Brain microvascular endothelial cell (primary cell): Measurements from ENCODE around the gene FIBCD1.

ENCODE experiments used
- DNase-seq: peaks from one replicate; pipeline ENCODE4 v3.0.0-alpha.2; 2020
- H3K27ac ChIP-seq: fragments of 250-450 bp; sonication (Bioruptor Pico); 2 replicates; pipeline ENCODE4 v1.5.1; 2020; ENCODE audit warnings: mild to moderate bottlenecking, moderate library complexity
- H3K27me3 ChIP-seq: fragments of 250-450 bp; sonication (Bioruptor Pico); replicated peaks from 2 replicates; pipeline ENCODE4 v1.5.1; 2020; ENCODE audit warnings: mild to moderate bottlenecking
- H3K36me3 ChIP-seq: fragments of 250-450 bp; sonication (Bioruptor Pico); replicated peaks from 2 replicates; pipeline ENCODE4 v1.5.1; 2020; ENCODE audit warnings: mild to moderate bottlenecking
- H3K4me3 ChIP-seq: 2 replicates; pipeline ENCODE4 v1.5.1; 2011; ENCODE audit warnings: low read depth, mild to moderate bottlenecking, control low read depth, low read length, moderate library complexity
- in situ Hi-C: cut with HindIII; loops from 2 replicates; pipeline ENCODE4 v1.10.0; 2017; ENCODE audit warnings: low sequenced_read_pairs, low pct_ligation_motif_present
- TF ChIP-seq, protein P1 (sequence below): IDR thresholded peaks from 2 replicates; pipeline ENCODE4 v1.5.1; 2011; ENCODE audit warnings: low read depth, mild to moderate bottlenecking, moderate library complexity, low read length, control low read depth, inconsistent platforms; ENCODE audit errors: missing control alignments

FIBCD1 gene

GRCh38 chr9:130871395-130872062 is 67.5 kb downstream of the FIBCD1 start:
- DNase-seq = no peak
- TF ChIP-seq, protein P1, sequence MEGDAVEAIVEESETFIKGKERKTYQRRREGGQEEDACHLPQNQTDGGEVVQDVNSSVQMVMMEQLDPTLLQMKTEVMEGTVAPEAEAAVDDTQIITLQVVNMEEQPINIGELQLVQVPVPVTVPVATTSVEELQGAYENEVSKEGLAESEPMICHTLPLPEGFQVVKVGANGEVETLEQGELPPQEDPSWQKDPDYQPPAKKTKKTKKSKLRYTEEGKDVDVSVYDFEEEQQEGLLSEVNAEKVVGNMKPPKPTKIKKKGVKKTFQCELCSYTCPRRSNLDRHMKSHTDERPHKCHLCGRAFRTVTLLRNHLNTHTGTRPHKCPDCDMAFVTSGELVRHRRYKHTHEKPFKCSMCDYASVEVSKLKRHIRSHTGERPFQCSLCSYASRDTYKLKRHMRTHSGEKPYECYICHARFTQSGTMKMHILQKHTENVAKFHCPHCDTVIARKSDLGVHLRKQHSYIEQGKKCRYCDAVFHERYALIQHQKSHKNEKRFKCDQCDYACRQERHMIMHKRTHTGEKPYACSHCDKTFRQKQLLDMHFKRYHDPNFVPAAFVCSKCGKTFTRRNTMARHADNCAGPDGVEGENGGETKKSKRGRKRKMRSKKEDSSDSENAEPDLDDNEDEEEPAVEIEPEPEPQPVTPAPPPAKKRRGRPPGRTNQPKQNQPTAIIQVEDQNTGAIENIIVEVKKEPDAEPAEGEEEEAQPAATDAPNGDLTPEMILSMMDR = no peak
- Histone ChIP-seq H3K27ac (no peak overlapping the region), H3K27me3 (no peaks in the 10 kb centered on the region), H3K36me3 (peaks cover 86% of the 10 kb centered on the region), H3K4me3 (no peak overlapping the region)
- in situ Hi-C loops = loop anchor here (25.0 kb wide), 1 partner anchor 159 kb away; no protein-coding TSS in a partner anchor

DNA sequence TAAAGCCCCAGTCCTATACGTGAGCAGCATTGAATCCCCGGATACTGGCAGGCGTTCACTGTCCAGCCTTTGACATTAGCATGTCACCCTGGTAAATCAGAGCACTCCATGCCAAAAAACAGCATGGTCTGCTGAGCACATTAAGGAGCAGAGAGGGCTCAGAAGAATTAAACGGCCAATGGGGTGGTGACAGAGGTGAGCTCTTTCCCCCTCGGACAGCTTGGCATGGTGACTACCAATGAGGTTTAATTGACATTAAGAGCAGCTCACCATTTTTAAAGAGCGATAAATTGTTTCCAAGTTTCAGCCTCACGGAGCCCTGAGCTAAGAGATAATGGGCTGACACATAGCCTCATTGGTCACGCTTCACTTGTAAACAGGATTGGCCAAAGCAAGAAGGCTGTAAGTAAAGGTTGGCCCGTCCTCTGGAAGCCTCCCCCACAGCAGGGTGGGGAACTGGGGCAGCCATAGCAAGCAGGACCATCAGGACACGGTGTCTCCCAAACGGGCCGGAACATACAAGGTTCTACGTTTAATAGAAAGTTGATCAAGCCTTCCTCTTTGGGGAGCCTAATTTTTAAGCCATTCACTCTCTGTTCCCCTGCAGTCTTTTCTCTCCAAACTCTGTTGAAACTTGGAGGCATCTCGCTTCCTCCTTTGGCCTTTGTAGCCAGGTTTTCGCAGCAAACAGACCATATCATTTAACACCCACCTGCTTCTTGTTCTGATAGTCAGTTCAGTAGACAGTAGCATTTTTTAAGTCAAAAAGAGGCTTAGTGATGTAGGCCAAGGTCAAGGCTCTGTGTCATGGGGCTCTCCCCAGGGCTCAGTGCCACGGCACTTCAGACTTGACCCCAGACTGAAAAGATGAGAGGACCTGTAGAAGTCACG is 68.3 kb downstream of the FIBCD1 start:
- TF ChIP-seq, protein P1 = no peak
- no peaks in the 10 kb centered on the region for H3K27me3 ChIP-seq
- no peak overlapping the region for H3K4me3 ChIP-seq
- no peak overlapping the region for H3K27ac ChIP-seq
- peaks cover 85% of the 10 kb centered on the region for H3K36me3 ChIP-seq
- DNase-seq = no peak
- in situ Hi-C loops = loop anchor here (25.0 kb wide), 1 partner anchor 158 kb away; no protein-coding TSS in a partner anchor

GRCh38 chr9:130869250-130869649 is 69.8 kb downstream of the FIBCD1 start:
- Histone ChIP-seq H3K27me3 (no peaks in the 10 kb centered on the region), H3K27ac (no peak overlapping the region), H3K36me3 (peaks cover 83% of the 10 kb centered on the region), H3K4me3 (no peak overlapping the region)
- DNase-seq = peak; percentile 61
- in situ Hi-C loops = loop anchor here (25.0 kb wide), 1 partner anchor 157 kb away; no protein-coding TSS in a partner anchor
- TF ChIP-seq, protein P1 = no peak

DNA sequence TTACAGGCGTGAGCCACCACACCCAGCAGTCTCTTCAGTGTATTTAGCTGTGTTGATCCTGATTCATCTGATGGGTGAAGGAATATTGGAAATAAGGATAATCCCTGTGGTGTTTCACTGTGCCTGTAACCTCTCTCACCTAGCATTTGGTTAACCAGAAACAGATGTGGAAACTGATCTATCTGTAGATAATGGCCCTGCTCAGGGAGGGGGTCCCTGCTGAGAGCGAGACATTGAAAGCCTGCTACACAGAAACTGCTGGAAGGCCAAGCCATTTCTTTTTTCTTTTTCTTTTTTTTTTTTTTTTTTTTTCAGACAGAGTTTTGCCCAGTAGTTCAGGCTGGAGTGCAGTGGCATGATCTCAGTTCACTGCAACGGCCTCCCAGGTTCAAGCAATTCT is 70.8 kb downstream of the FIBCD1 start:
- Histone ChIP-seq H3K27ac (no peak overlapping the region), H3K4me3 (no peak overlapping the region), H3K36me3 (peaks cover 83% of the 10 kb centered on the region), H3K27me3 (no peaks in the 10 kb centered on the region)
- no peak for DNase-seq
- in situ Hi-C loops = loop anchor here (25.0 kb wide), 1 partner anchor 156 kb away; no protein-coding TSS in a partner anchor
- TF ChIP-seq, protein P1 = no peak

GRCh38 chr9:130867556-130867955 is 71.5 kb downstream of the FIBCD1 start:
- Histone ChIP-seq H3K27me3 (no peaks in the 10 kb centered on the region), H3K36me3 (peaks cover 83% of the 10 kb centered on the region), H3K27ac (no peak overlapping the region), H3K4me3 (no peak overlapping the region)
- in situ Hi-C loops = loop anchor here (25.0 kb wide), 1 partner anchor 155 kb away; no protein-coding TSS in a partner anchor
- TF ChIP-seq, protein P1 = no peak
- no peak for DNase-seq
